Hepatocyte (in vitro differentiated cells): ENCODE data around the gene RSRC2. TPM values are rescaled to one million over a fixed set of nuclear protein-coding genes. Genes with fewer than 3 reads are reported as not detected.

Source experiments
- DNase-seq: peaks from one replicate; pipeline ENCODE4 v3.0.0-alpha.2; 2016; ENCODE audit warnings: low spot score
- H2AFZ ChIP-seq: fragments of 200-600 bp; sonication (generic); 2 replicates; pipeline ENCODE4 v1.6.0; 2016; ENCODE audit warnings: antibody characterized with exemption, mild to moderate bottlenecking
- H3K27ac ChIP-seq: fragments of 200-600 bp; sonication (generic); 2 replicates; pipeline ENCODE4 v1.5.1; 2016; ENCODE audit warnings: mild to moderate bottlenecking
- H3K27me3 ChIP-seq: fragments of 200-600 bp; sonication (generic); 2 replicates; pipeline ENCODE4 v1.6.1; 2016
- H3K36me3 ChIP-seq: fragments of 200-600 bp; sonication (generic); replicated peaks from 2 replicates; pipeline ENCODE4 v1.5.1; 2016; ENCODE audit warnings: low read depth; ENCODE audit not compliant: insufficient read depth
- H3K4me1 ChIP-seq: fragments of 200-600 bp; sonication (generic); 2 replicates; pipeline ENCODE4 v1.5.1; 2016; ENCODE audit warnings: mild to moderate bottlenecking, moderate library complexity; ENCODE audit not compliant: insufficient read depth
- H3K4me2 ChIP-seq: fragments of 200-600 bp; sonication (generic); 2 replicates; pipeline ENCODE4 v1.6.0; 2016
- H3K4me3 ChIP-seq: fragments of 200-600 bp; sonication (generic); 2 replicates; pipeline ENCODE4 v1.5.1; 2016; ENCODE audit warnings: mild to moderate bottlenecking
- H3K79me2 ChIP-seq: fragments of 200-600 bp; sonication (generic); 2 replicates; pipeline ENCODE4 v1.6.0; 2017; ENCODE audit warnings: mild to moderate bottlenecking
- H3K9me2 ChIP-seq: fragments of 200-600 bp; sonication (generic); replicated peaks from 2 replicates; pipeline ENCODE4 v1.6.0; 2017; ENCODE audit warnings: mild to moderate bottlenecking; ENCODE audit not compliant: insufficient read depth
- H3K9me3 ChIP-seq: fragments of 200-600 bp; sonication (generic); 2 replicates; pipeline ENCODE4 v1.5.1; 2016; ENCODE audit warnings: low read depth, mild to moderate bottlenecking
- H4K20me1 ChIP-seq: fragments of 200-600 bp; sonication (generic); 2 replicates; pipeline ENCODE4 v1.6.0; 2016; ENCODE audit warnings: mild to moderate bottlenecking; ENCODE audit not compliant: insufficient read depth, poor library complexity, severe bottlenecking
- CTCF ChIP-seq: fragments of 200-600 bp; sonication (generic); IDR thresholded peaks from 2 replicates; pipeline ENCODE4 v1.5.1; 2016; ENCODE audit warnings: antibody characterized with exemption, mild to moderate bottlenecking; ENCODE audit not compliant: poor library complexity
- EZH2 ChIP-seq: fragments of 200-600 bp; sonication (generic); IDR thresholded peaks from 2 replicates; pipeline ENCODE4 v1.6.1; 2016; ENCODE audit warnings: antibody characterized with exemption, mild to moderate bottlenecking, borderline replicate concordance
- EZH2phosphoT487 ChIP-seq: fragments of 200-600 bp; sonication (generic); IDR thresholded peaks from one replicate; pipeline ENCODE4 v1.6.1; 2018; ENCODE audit warnings: antibody characterized with exemption, mild to moderate bottlenecking, low read depth, moderate library complexity; ENCODE audit not compliant: unreplicated experiment, severe bottlenecking
- WGBS: methylation state at CpG from one replicate; pipeline ENCODE4 v1.1.6; 2016; ENCODE audit warnings: low lambda C conversion rate; ENCODE audit errors: missing lambda C conversion rate; 5-methylcytosine and 5-hydroxymethylcytosine counted together
- polyA plus RNA-seq: library from polyadenylated mRNA; unstranded; fragments of >200 nt; fragmentation: Nextera tagmentation; extraction: Ambion mirVana; gene quantifications from 2 replicates; pipeline ENCODE4 v1.2.1, GENCODE V29; 2016
- total RNA-seq: library from RNA; depleted of rRNA; stranded (reverse); fragments of >200 nt; gene quantifications from 2 replicates; pipeline ENCODE4 v1.2.3, GENCODE V29; 2014

RSRC2 gene
- total and polyA plus RNA-seq, 2 experiments from 2014 or later, result 53.6 to 90.9 TPM

DNA sequence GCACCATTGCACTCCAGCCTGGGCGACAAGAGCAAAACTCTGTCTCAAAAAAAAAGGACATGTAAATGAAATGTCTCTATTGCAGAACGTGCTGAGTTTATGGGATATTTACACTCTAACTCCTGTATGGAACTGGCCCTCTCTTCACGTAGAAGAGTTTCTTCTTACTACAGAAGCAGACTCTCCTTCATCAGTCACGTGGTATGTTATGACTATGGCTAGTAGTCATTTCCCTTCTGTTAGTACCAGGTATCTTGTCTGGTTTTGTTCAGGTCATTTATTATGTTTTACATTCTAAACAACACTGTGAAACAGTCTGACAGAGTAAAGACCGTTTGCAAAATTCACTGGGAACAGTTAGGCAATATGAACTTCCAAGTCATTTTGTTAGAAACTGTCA, 20.6 kb upstream of the RSRC2 start:
- H3K27me3 ChIP-seq, result no peaks in the 10 kb centered on the region
- H2AFZ ChIP-seq, result no peak overlapping the region
- H3K4me3 ChIP-seq, result no peak overlapping the region
- H3K36me3 ChIP-seq, result no peaks in the 10 kb centered on the region
- no peak overlapping the region for H3K4me2 ChIP-seq
- no peaks in the 10 kb centered on the region for H3K9me3 ChIP-seq
- no peaks in the 10 kb centered on the region for H4K20me1 ChIP-seq
- H3K4me1 ChIP-seq, result no peaks in the 10 kb centered on the region
- no peaks in the 10 kb centered on the region for H3K9me2 ChIP-seq
- H3K79me2 ChIP-seq, result no peaks in the 10 kb centered on the region
- 89% methylated on average over 5 of the region's 5 CpGs for WGBS
- no peak for DNase-seq
- TF ChIP-seq EZH2phosphoT487 (no peak), CTCF (no peak), EZH2 (no peak)
- no peak overlapping the region for H3K27ac ChIP-seq

- no peaks in the 10 kb centered on the region for H3K9me3 ChIP-seq
- H3K27me3 ChIP-seq, result no peaks in the 10 kb centered on the region
- H3K79me2 ChIP-seq, result no peaks in the 10 kb centered on the region
- no peak for DNase-seq
- H3K9me2 ChIP-seq, result no peaks in the 10 kb centered on the region
- H3K27ac ChIP-seq, result no peak overlapping the region
- H3K36me3 ChIP-seq, result no peaks in the 10 kb centered on the region
- no peaks in the 10 kb centered on the region for H4K20me1 ChIP-seq
- WGBS, result 94% methylated on average over 2 of the region's 2 CpGs
- no peak overlapping the region for H3K4me3 ChIP-seq
- H2AFZ ChIP-seq, result no peak overlapping the region
- H3K4me2 ChIP-seq, result no peak overlapping the region
- H3K4me1 ChIP-seq, result no peaks in the 10 kb centered on the region
- TF ChIP-seq CTCF, result no peak
- no peak for TF ChIP-seq EZH2
- TF ChIP-seq EZH2phosphoT487, result no peak
These were observed 19.1 kb upstream of the RSRC2 start for GRCh38 chr12:122545855-122546254.

GRCh38 chr12:122544537-122544936, 17.8 kb upstream of the RSRC2 start:
- Histone ChIP-seq H3K36me3 (no peaks in the 10 kb centered on the region), H3K27ac (no peak overlapping the region), H4K20me1 (no peaks in the 10 kb centered on the region), H2AFZ (no peak overlapping the region), H3K4me2 (no peak overlapping the region), H3K4me3 (no peak overlapping the region), H3K9me2 (no peaks in the 10 kb centered on the region), H3K79me2 (no peaks in the 10 kb centered on the region), H3K27me3 (no peaks in the 10 kb centered on the region), H3K4me1 (no peaks in the 10 kb centered on the region), H3K9me3 (no peaks in the 10 kb centered on the region)
- no peak for TF ChIP-seq EZH2
- TF ChIP-seq EZH2phosphoT487, result no peak
- no peak for TF ChIP-seq CTCF
- WGBS, result 95% methylated on average over 2 of the region's 2 CpGs
- DNase-seq, result no peak

DNA sequence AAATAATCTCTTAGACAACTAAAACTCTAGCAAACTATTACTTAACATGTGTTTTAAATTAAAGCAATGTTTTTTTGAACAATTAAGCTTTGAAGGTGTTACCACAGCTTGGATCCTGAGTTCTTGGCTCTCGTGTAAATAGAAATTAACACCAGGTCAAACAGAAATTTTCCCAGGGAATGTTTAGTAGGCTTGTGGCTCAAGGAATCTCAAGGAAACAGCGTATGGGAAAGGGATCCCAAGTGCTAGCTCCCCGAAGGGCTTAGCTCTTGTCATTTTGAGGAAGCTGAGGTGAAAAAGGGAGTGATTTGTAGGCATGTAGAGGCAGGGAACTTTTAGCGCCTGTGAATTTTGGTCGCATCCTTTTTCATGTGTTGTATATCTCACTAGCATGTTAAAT, 11.8 kb upstream of the RSRC2 start:
- Histone ChIP-seq H3K9me2 (no peaks in the 10 kb centered on the region), H3K4me1 (no peaks in the 10 kb centered on the region), H3K4me2 (no peak overlapping the region), H2AFZ (no peak overlapping the region), H3K9me3 (no peaks in the 10 kb centered on the region), H3K4me3 (no peak overlapping the region), H3K36me3 (no peaks in the 10 kb centered on the region), H4K20me1 (no peaks in the 10 kb centered on the region), H3K27ac (no peak overlapping the region), H3K79me2 (no peaks in the 10 kb centered on the region), H3K27me3 (no peaks in the 10 kb centered on the region)
- WGBS, result 89% methylated on average over 5 of the region's 5 CpGs
- no peak for DNase-seq
- TF ChIP-seq EZH2phosphoT487, result no peak
- TF ChIP-seq EZH2, result no peak
- TF ChIP-seq CTCF, result no peak
